Stimulated activated CD4-positive, alpha-beta T cell treated with anti-CD3 and anti-CD28 coated beads, Interleukin-12 subunit alpha, Interleukin-12 subunit beta, amount 100 ng/mL, for 4 hours (primary cell): ENCODE results near the gene CDK17.
"Not testable (repeated sequence)": the region's sequence is repeated elsewhere in the genome, so short reads cannot be mapped to it uniquely, and the experiment has no call there.

Experiments
- DNase-seq: peaks from one replicate; pipeline ENCODE4 v3.0.0-alpha.2; 2020

CDK17 gene

GRCh38 chr12:96416033-96416799 lies 16.0 kb upstream of the CDK17 start:
- DNase-seq, result no peak

GRCh38 chr12:96414637-96415036 lies 14.4 kb upstream of the CDK17 start:
- DNase-seq, result no peak

- no peak for DNase-seq
Observed at GRCh38 chr12:96412431-96412830, 12.2 kb upstream of the CDK17 start.

GRCh38 chr12:96409731-96410130 lies 9.5 kb upstream of the CDK17 start:
- DNase-seq, result no peak

GRCh38 chr12:96408993-96409392 lies 8.8 kb upstream of the CDK17 start:
- DNase-seq, result no peak

- not testable (repeated sequence) for DNase-seq
Observed at GRCh38 chr12:96407429-96408097, 7.3 kb upstream of the CDK17 start.

- DNase-seq, result no peak
Observed at GRCh38 chr12:96404696-96405095, 4.5 kb upstream of the CDK17 start.

- no peak for DNase-seq
Observed at GRCh38 chr12:96403870-96404269, 3.6 kb upstream of the CDK17 start.

- DNase-seq, result not testable (repeated sequence)
Observed at GRCh38 chr12:96402522-96402921, 2.3 kb upstream of the CDK17 start.

GRCh38 chr12:96402061-96402460 lies 1.8 kb upstream of the CDK17 start:
- no peak for DNase-seq

GRCh38 chr12:96401076-96401871 lies 1.0 kb upstream of the CDK17 start:
- no peak for DNase-seq

- DNase-seq, result no peak
Observed at GRCh38 chr12:96400631-96401075, 414 bp upstream of the CDK17 start.

- peak; percentile 62 for DNase-seq
Observed at GRCh38 chr12:96399120-96399918, 920 bp downstream of the CDK17 start.

- DNase-seq, result no peak
Observed at GRCh38 chr12:96398424-96399119, 1.7 kb downstream of the CDK17 start.

- no peak for DNase-seq
Observed at GRCh38 chr12:96397756-96398423, 2.3 kb downstream of the CDK17 start.

GRCh38 chr12:96396914-96397313 lies 3.3 kb downstream of the CDK17 start:
- DNase-seq, result no peak

- DNase-seq, result no peak
Observed at GRCh38 chr12:96396209-96396608, 4.0 kb downstream of the CDK17 start.

- DNase-seq, result no peak
Observed at GRCh38 chr12:96395236-96395635, 5.0 kb downstream of the CDK17 start.

- not testable (repeated sequence) for DNase-seq
Observed at GRCh38 chr12:96393229-96393628, 7.0 kb downstream of the CDK17 start.

GRCh38 chr12:96392397-96392796 lies 7.8 kb downstream of the CDK17 start:
- no peak for DNase-seq

GRCh38 chr12:96387981-96388380 lies 12.3 kb downstream of the CDK17 start:
- no peak for DNase-seq

GRCh38 chr12:96386794-96387193 lies 13.4 kb downstream of the CDK17 start:
- DNase-seq, result no peak
